Lung (tissue), 12 donors: ENCODE data around the gene ARMC7. TPM values are rescaled to one million over a fixed set of nuclear protein-coding genes. Genes with fewer than 3 reads are reported as not detected.

Experiments
- ATAC-seq: fragments of 200-7000 bp; cut with Tn5 transposase; one replicate; pipeline ENCODE4 v1.9.1; 2020; ENCODE audit warnings: moderate number of reproducible peaks; ENCODE audit not compliant: insufficient read depth, low FRiP score
- DNase-seq, 3 donors: peaks; one replicate each; pipeline ENCODE4 v3.0.0-alpha.2; 2013 to 2017
- H3K27ac ChIP-seq, 2 donors: one replicate each; pipeline ENCODE4 v1.5.1; 2013; ENCODE audit warnings: mild to moderate bottlenecking in 2 of 2, moderate library complexity in 2 of 2, control low read depth in 1 of 2, inconsistent platforms in 1 of 2, low read depth in 1 of 2, low read length in 1 of 2
- H3K27me3 ChIP-seq, 3 donors: one replicate each; pipeline ENCODE4 v1.5.1; 2013; ENCODE audit warnings: low read length in 2 of 3; ENCODE audit not compliant: control insufficient read depth in 3 of 3, insufficient read depth in 3 of 3
- H3K36me3 ChIP-seq, 4 donors: one replicate each; pipeline ENCODE4 v1.5.1; 2013; ENCODE audit warnings: low read length in 4 of 4, mild to moderate bottlenecking in 1 of 4, moderate library complexity in 1 of 4; ENCODE audit not compliant: control insufficient read depth in 4 of 4, insufficient read depth in 4 of 4
- H3K4me1 ChIP-seq, 5 donors: one replicate each; pipeline ENCODE4 v1.5.1; 2013; ENCODE audit warnings: low read length in 5 of 5, mild to moderate bottlenecking in 2 of 5, moderate library complexity in 1 of 5; ENCODE audit not compliant: control insufficient read depth in 5 of 5, insufficient read depth in 5 of 5
- H3K4me3 ChIP-seq: one replicate; pipeline ENCODE4 v1.5.1; 2013; ENCODE audit warnings: mild to moderate bottlenecking, control low read depth, moderate library complexity
- H3K9ac ChIP-seq, 2 donors: one replicate each; pipeline ENCODE4 v1.5.1; 2013; ENCODE audit warnings: low read length in 2 of 2, control low read depth in 1 of 2; ENCODE audit not compliant: insufficient read depth in 1 of 2
- H3K9me3 ChIP-seq, 4 donors: one replicate each; pipeline ENCODE4 v1.5.1; 2013; ENCODE audit warnings: low read length in 3 of 4, mild to moderate bottlenecking in 1 of 4, moderate library complexity in 1 of 4; ENCODE audit not compliant: control insufficient read depth in 4 of 4, insufficient read depth in 3 of 4
- WGBS, 2 donors: extraction: QIAGEN DNeasy Blood & Tissue Kit; methylation state at CpG; one replicate each; pipeline ENCODE4 v1.1.7; 2013; 5-methylcytosine and 5-hydroxymethylcytosine counted together
- polyA plus RNA-seq, 2 donors: library from polyadenylated mRNA; stranded (reverse); fragments of 200-250 nt; gene quantifications; one replicate each; pipeline ENCODE4 v1.2.1, GENCODE V29; 2013
- total RNA-seq, 2 donors: library from RNA; depleted of rRNA in 1 of 2; stranded (reverse); fragments of >200 nt in 1 of 2; gene quantifications; one replicate each; pipeline ENCODE4 v1.2.1, GENCODE V29; 2014 to 2021
- TF ChIP-seq, protein P1 (sequence below): IDR thresholded peaks from 2 replicates; pipeline ENCODE4 v1.5.1; 2012; ENCODE audit warnings: mild to moderate bottlenecking; ENCODE audit errors: control extremely low read depth, extremely low read depth
- donor health status: control.
- donor health status: control.
- donor health status: Bipolar disorder and iron deficiency.
- donor health status: healthy.
- donor health status: DM: yes; HTN: yes; CAD: no.

ARMC7 gene
- total and polyA plus RNA-seq, 4 donors, result 8.1 to 19.2 (median 11.8) TPM

DNA sequence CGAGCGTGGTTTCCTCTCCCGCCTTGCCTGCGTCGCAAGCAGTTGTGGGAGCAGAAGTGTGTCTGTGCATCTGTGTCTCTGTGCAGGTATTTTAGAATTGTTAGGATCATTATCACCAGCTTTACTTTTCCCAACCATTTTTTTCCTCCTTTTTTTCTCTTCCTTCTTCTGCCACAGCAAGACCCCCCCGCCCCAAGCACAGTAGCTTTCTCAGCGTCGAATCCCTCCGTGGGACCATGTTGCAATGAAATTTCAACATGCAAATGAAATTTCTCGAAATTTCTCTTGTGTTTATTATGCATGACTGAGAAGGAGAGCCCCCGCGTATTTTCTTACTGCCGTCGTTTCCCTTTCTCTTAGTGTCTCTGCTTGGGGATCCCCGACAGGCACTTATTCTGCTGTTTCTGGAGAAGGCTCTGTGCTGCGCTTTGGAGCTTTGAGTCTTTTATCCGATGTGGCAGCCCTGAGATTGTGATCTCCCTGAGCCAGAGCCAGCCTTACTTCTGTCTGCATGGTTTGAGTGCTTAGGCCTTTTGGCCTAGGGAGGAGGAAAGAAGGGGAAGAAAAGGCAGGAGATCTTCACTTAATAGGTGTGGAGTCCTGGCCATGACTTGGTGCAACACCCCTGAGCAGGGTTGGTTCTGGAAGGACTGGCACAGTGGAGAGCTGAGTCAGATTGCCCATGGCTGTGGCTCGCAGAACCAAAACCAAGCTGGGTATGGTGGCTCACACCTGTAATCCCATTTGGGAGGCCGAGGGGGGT is 5.0 kb downstream of the ARMC7 start:
- H3K9ac ChIP-seq, result peak overlapping the region in 1 of 2 donors; percentile 63

DNA sequence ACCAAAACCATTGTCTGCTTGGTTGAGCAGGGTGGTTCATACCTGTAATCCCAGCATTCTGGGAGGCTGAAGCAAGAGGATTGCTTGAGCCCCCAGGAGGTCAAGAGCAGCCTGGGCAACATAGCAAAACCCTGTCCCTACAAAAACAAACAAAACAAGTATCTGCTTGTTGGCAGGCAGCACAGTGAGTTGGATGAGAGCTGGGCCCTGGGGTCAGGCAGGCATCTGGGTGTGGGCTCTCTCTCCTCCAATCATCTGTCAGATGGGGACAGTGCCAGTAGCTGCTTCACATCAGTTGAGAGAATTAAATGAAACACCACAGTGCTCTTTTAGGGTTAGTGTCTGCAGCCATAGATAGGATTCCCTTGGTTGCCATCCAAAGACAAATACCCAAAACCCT is 5.8 kb downstream of the ARMC7 start:
- TF ChIP-seq, protein P1, sequence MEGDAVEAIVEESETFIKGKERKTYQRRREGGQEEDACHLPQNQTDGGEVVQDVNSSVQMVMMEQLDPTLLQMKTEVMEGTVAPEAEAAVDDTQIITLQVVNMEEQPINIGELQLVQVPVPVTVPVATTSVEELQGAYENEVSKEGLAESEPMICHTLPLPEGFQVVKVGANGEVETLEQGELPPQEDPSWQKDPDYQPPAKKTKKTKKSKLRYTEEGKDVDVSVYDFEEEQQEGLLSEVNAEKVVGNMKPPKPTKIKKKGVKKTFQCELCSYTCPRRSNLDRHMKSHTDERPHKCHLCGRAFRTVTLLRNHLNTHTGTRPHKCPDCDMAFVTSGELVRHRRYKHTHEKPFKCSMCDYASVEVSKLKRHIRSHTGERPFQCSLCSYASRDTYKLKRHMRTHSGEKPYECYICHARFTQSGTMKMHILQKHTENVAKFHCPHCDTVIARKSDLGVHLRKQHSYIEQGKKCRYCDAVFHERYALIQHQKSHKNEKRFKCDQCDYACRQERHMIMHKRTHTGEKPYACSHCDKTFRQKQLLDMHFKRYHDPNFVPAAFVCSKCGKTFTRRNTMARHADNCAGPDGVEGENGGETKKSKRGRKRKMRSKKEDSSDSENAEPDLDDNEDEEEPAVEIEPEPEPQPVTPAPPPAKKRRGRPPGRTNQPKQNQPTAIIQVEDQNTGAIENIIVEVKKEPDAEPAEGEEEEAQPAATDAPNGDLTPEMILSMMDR, result no peak
- H3K4me1 ChIP-seq, result peaks cover 0 to 35% (median 12%) of the 10 kb centered on the region in 5 donors
- DNase-seq, result no peak
- H3K9ac ChIP-seq, result no peak overlapping the region
- no peak for ATAC-seq
- peaks cover 0 to 13% (median 6%) of the 10 kb centered on the region in 4 donors for H3K36me3 ChIP-seq
- peak overlapping the region in 1 of 2 donors; percentile 52 for H3K27ac ChIP-seq
- H3K4me3 ChIP-seq, result no peak overlapping the region
- no peaks in the 10 kb centered on the region for H3K27me3 ChIP-seq
- no peaks in the 10 kb centered on the region for H3K9me3 ChIP-seq

More for the DNA sequence above, 5.0 kb downstream of the ARMC7 start:
- Histone ChIP-seq H3K27me3 (no peaks in the 10 kb centered on the region), H3K27ac (peak overlapping the region; percentile 90 to 96), H3K4me3 (peak overlapping the region; percentile 43), H3K36me3 (peaks cover 0 to 13% (median 5%) of the 10 kb centered on the region in 4 donors), H3K4me1 (peaks cover 0 to 38% (median 12%) of the 10 kb centered on the region in 5 donors), H3K9me3 (no peaks in the 10 kb centered on the region)
- 26 to 33% methylated on average over 19 of the region's 19 CpGs for WGBS, 2 donors
- DNase-seq (no peak), ATAC-seq (no peak)
- TF ChIP-seq, protein P1, result no peak

DNA sequence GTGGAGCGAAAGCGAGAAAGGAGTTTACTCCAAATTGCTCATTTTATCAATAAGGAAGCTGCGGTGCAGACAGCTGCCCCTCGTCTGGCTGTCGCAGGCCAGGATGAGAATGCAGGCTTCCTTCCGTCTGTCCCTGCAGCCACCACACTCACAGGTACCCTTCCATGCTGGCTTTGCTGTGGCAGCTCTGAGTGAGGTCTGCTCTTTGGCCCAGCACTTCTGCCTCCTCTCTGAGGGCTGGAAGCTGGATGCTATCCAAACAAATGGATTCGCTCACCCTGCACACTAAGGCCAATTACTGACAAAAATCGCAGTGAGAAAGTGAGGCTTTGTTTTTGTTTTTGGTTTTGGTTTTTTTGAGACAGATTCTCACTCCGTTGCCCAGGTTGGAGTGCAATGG is 7.0 kb downstream of the ARMC7 start:
- no peak for ATAC-seq
- WGBS, 2 donors, result 75 to 77% methylated on average over 9 of the region's 9 CpGs
- H3K27ac ChIP-seq, result peak overlapping the region in 1 of 2 donors; percentile 7
- TF ChIP-seq, protein P1, result no peak
- H3K27me3 ChIP-seq, result no peaks in the 10 kb centered on the region
- no peaks in the 10 kb centered on the region for H3K9me3 ChIP-seq
- DNase-seq, result peak; percentile 71 to 92 (median 84)
- peaks cover 0 to 13% (median 8%) of the 10 kb centered on the region in 4 donors for H3K36me3 ChIP-seq
- peaks cover 0 to 34% (median 7%) of the 10 kb centered on the region in 5 donors for H3K4me1 ChIP-seq
- no peak overlapping the region for H3K4me3 ChIP-seq
- H3K9ac ChIP-seq, result no peak overlapping the region
